HG03025 (cell line): ENCODE results near the gene INMT.

Experiments used
- ATAC-seq: cut with Tn5 transposase; IDR thresholded peaks from one replicate; pipeline ENCODE4 v1.9.1; 2021; ENCODE audit warnings: mild to moderate bottlenecking, moderate library complexity; ENCODE audit not compliant: unreplicated experiment, low FRiP score

Gene INMT

DNA sequence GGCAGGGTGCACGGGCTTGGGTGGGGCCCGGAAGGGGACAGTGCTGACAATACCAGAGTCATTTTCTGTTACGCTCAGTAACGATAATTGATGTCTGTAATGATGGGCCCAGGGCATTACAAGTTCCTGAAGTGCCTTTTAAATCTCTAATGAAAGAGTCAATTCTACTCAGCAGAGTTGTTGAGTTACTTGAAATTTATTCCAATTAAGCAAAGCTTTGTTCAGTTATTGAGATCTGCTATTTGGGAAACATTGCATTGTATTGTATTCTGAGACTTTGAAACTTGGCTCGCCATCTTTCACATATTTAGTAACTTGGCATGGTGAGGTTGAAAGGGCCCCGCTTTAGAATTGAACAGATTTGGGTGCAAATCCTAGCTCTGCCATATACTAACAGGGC, 54.0 kb downstream of the INMT start:
- ATAC-seq, result no peak
